HepG2 (cell line): ENCODE results near the gene H2AZ2. TPM values are rescaled to one million over a fixed set of nuclear protein-coding genes. Genes with fewer than 3 reads are reported as not detected.
A peak's percentile ranks its signal among the peaks of the same experiment; 100 is the strongest.

Source experiments
- ATAC-seq: fragments of 200-7000 bp; cut with Tn5 transposase; 3 replicates; pipeline ENCODE4 v1.9.1; 2020; ENCODE audit warnings: mild to moderate bottlenecking, moderate library complexity
- BruUV-seq: library from RNA; stranded (reverse); fragments of 400-500 nt; replicated peaks from 2 replicates; lab custom pipeline; 2021; lab: Mats Ljungman, UMichigan
- CTCF ChIA-PET: fragments of 300-600 bp; formaldehyde crosslinking; extraction: SDS; loops from one replicate; lab custom pipeline; 2021; ENCODE audit warnings: low total read pairs, inconsistent platforms, low intra/inter-chr PET ratio; lab: Yijun Ruan, JAX
- POLR2A ChIA-PET: fragments of 350-600 bp; sonication (Branson Sonifier 250); formaldehyde crosslinking; loops from one replicate; lab custom pipeline; 2020; ENCODE audit warnings: antibody characterized with exemption, inconsistent platforms; lab: Yijun Ruan, JAX
- DNase-seq: peaks from one replicate; pipeline ENCODE4 v3.0.0-alpha.2; 2015; ENCODE audit warnings: low spot score
- FAIRE-seq: peaks from 3 replicates; lab custom pipeline; 2011; peaks lifted over from hg19 to GRCh38; lab: Jason Lieb, UNC
- H2AFZ ChIP-seq: one replicate; pipeline ENCODE4 v1.6.1; 2011; ENCODE audit warnings: low read length, inconsistent platforms
- H3K27ac ChIP-seq: fragments of 300-600 bp; 3 replicates; pipeline ENCODE4 v1.8.0; 2011; ENCODE audit warnings: mixed run types, mild to moderate bottlenecking, mixed read lengths, low read length, inconsistent platforms; ENCODE audit not compliant: insufficient read depth; ENCODE audit errors: extremely low read length
- H3K27me3 ChIP-seq, 2 experiments: fragments of 200-600 bp in 1 of 2; 2 replicates in 1 of 2; 3 replicates in 1 of 2; pipeline versions ENCODE4 v1.6.0 to v1.8.0; 2011; ENCODE audit warnings: low read length in 2 of 2, mild to moderate bottlenecking in 2 of 2, moderate library complexity in 2 of 2, inconsistent platforms in 1 of 2; ENCODE audit not compliant: insufficient read depth in 2 of 2, control insufficient read depth in 1 of 2
- H3K36me3 ChIP-seq, 2 experiments: fragments of 200-600 bp in 1 of 2; replicated peaks in 1 of 2; 2 replicates in 1 of 2; 3 replicates in 1 of 2; pipeline versions ENCODE4 v1.5.1 to v1.8.0; 2011; ENCODE audit warnings: low read length in 2 of 2, inconsistent platforms in 1 of 2; ENCODE audit not compliant: insufficient read depth in 2 of 2, control insufficient read depth in 1 of 2
- H3K4me1 ChIP-seq: 2 replicates; pipeline ENCODE4 v1.5.1; 2012; ENCODE audit warnings: low read length, inconsistent platforms; ENCODE audit not compliant: insufficient read depth
- H3K4me2 ChIP-seq: 2 replicates; pipeline ENCODE4 v1.6.0; 2011; ENCODE audit warnings: low read depth, low read length, inconsistent platforms
- H3K4me3 ChIP-seq, 3 experiments: fragments of 200-600 bp in 1 of 3; sonication (generic), shearing (Covaris generic) in 1 of 3; replicated peaks in 1 of 3; 2 replicates each; pipeline ENCODE4 v1.5.1; 2011 to 2016; ENCODE audit warnings: low read length in 3 of 3, inconsistent platforms in 2 of 3, low read depth in 2 of 3, mild to moderate bottlenecking in 2 of 3, control low read depth in 1 of 3, mixed read lengths in 1 of 3; ENCODE audit not compliant: insufficient read depth in 1 of 3
- H3K79me2 ChIP-seq: one replicate; pipeline ENCODE4 v1.6.1; 2011; ENCODE audit warnings: low read length, inconsistent platforms; ENCODE audit not compliant: insufficient read depth
- H3K9ac ChIP-seq: 2 replicates; pipeline ENCODE4 v1.6.0; 2011; ENCODE audit warnings: mild to moderate bottlenecking, low read depth, low read length, inconsistent platforms; ENCODE audit not compliant: insufficient read depth
- H3K9me3 ChIP-seq: 2 replicates; pipeline ENCODE4 v1.5.1; 2012; ENCODE audit warnings: mild to moderate bottlenecking, low read length
- H4K20me1 ChIP-seq: 2 replicates; pipeline ENCODE4 v1.6.0; 2011; ENCODE audit warnings: inconsistent platforms, mild to moderate bottlenecking, low read length, moderate library complexity; ENCODE audit not compliant: insufficient read depth
- ARNTL ChIP-seq: sonication (generic); formaldehyde crosslinking; IDR thresholded peaks from 2 replicates; pipeline ENCODE4 v1.4.0; 2020; ENCODE audit warnings: mild to moderate bottlenecking, missing genetic modification reagents
- CBX5 ChIP-seq: sonication (generic); formaldehyde crosslinking; IDR thresholded peaks from 2 replicates; pipeline ENCODE4 v1.4.0; 2020; ENCODE audit warnings: missing genetic modification reagents, borderline replicate concordance
- CTCF ChIP-seq: sonication (generic); formaldehyde crosslinking; IDR thresholded peaks from 2 replicates; pipeline ENCODE4 v1.5.0; 2020; ENCODE audit warnings: mild to moderate bottlenecking, missing genetic modification reagents, moderate library complexity
- ELF3 ChIP-seq: IDR thresholded peaks from 2 replicates; pipeline ENCODE4 v1.6.1; 2016; ENCODE audit warnings: missing genetic modification reagents, missing compliant biosample characterization
- GLMP ChIP-seq: sonication (generic); formaldehyde crosslinking; IDR thresholded peaks from 2 replicates; pipeline ENCODE4 v1.9.0; 2021; ENCODE audit warnings: missing genetic modification reagents, mild to moderate bottlenecking, borderline replicate concordance
- MBD4 ChIP-seq: IDR thresholded peaks from 2 replicates; pipeline ENCODE4 v1.6.1; 2012; ENCODE audit warnings: low read length, inconsistent platforms, borderline replicate concordance
- POLR2AphosphoS5 ChIP-seq: IDR thresholded peaks from 2 replicates; pipeline ENCODE4 v1.6.1; 2012; ENCODE audit warnings: low read depth, low read length
- STAG1 ChIP-seq: sonication (generic); formaldehyde crosslinking; IDR thresholded peaks from 2 replicates; pipeline ENCODE4 v1.4.0; 2020; ENCODE audit warnings: missing genetic modification reagents
- THYN1 ChIP-seq: sonication (generic); formaldehyde crosslinking; IDR thresholded peaks from 2 replicates; pipeline ENCODE4 v1.8.1; 2023; ENCODE audit warnings: low read depth, mild to moderate bottlenecking, moderate library complexity, missing genetic modification reagents, borderline replicate concordance
- ZNF580 ChIP-seq: IDR thresholded peaks from 2 replicates; pipeline ENCODE4 v1.6.1; 2016; ENCODE audit warnings: low read depth, borderline replicate concordance
- ZNF879 ChIP-seq: sonication (generic); formaldehyde crosslinking; IDR thresholded peaks from 2 replicates; pipeline ENCODE4 v1.8.1; 2023; ENCODE audit warnings: missing genetic modification reagents
- WGBS: methylation state at CpG from one replicate; pipeline ENCODE4 v1.1.6; 2017; ENCODE audit warnings: low lambda C conversion rate; 5-methylcytosine and 5-hydroxymethylcytosine counted together
- in situ Hi-C: cut with HindIII; loops from 2 replicates; pipeline ENCODE4 v1.10.0; 2017; ENCODE audit warnings: low pct_unique_long_range_greater_than_20kb; ENCODE audit not compliant: extremely low pct_ligation_motif_present
- intact Hi-C: fragments of 100-400 bp; cut with micrococcal nuclease; formaldehyde crosslinking; loops from one replicate; pipeline ENCODE4 v1.10.0; 2022; ENCODE audit not compliant: unreplicated experiment
- polyA plus RNA-seq, 8 experiments: library from polyadenylated mRNA; depleted of rRNA in 3 of 8; stranded (reverse) in 7 of 8; unstranded in 1 of 8; fragments of >200 nt; fragmentation: Illumina TruSeq in 4 of 8; extraction: Trizol in 4 of 8; gene quantifications; 2 replicates each; pipeline versions ENCODE4 v1.2.1 to v1.2.3, GENCODE V29; 2011 to 2016; ENCODE audit warnings: low read depth in 4 of 8, missing spikeins in 1 of 8, mixed read lengths in 1 of 8; ENCODE audit not compliant: insufficient read depth in 1 of 8
- total RNA-seq, 5 experiments: library from RNA; depleted of rRNA; stranded (reverse); fragments of >200 nt; fragmentation: Illumina TruSeq; extraction: Trizol; gene quantifications; 2 replicates each; pipeline ENCODE4 v1.2.3, GENCODE V29; 2016; ENCODE audit warnings: low read depth in 1 of 5

H2AZ2 gene
- total and polyA plus RNA-seq, 2 of the 13 experiments (the other 11 are each of a cell fraction or from before 2014, with no cell fraction given): 121 to 223 TPM

GRCh38 chr7:44798649-44799305, 49.1 kb downstream of the H2AZ2 start:
- H2AFZ ChIP-seq: no peak overlapping the region
- BruUV-seq: no TSS peak
- TF ChIP-seq POLR2AphosphoS5 (peak; percentile 42; the same call in 1 of the 2 replicates), ARNTL (CRISPR knock-in tag) (no peak), MBD4 (0 out of 2 replicates have a peak, but pooled peaks have one; percentile 54)
- TF ChIP-seq, all 625 proteins: peak for 2
- H3K4me3 ChIP-seq: peak overlapping the region; percentile 80 to 86 (median 85); a peak in 5 of 6 replicates
- peak overlapping the region; percentile 98 for H3K4me2 ChIP-seq
- peak overlapping the region; percentile 6 for H3K27ac ChIP-seq
- in situ Hi-C loops: no loop called here
- peaks cover 10 to 45% of the 10 kb centered on the region in 2 experiments for H3K36me3 ChIP-seq
- ChIA-PET CTCF (no interaction called here), POLR2A (interaction anchor here (1.1 to 2.4 kb wide), 5 partner anchors 12 to 224 kb away, joined by 3 to 20 read pairs (median 5); partner anchors contain the start of genes DDX56 and H2AZ2)
- peaks cover 36% of the 10 kb centered on the region for H3K4me1 ChIP-seq
- peak overlapping the region; percentile 91 for H3K9ac ChIP-seq
- ATAC-seq (no peak), FAIRE-seq (no peak), DNase-seq (no peak)
- peaks cover 34% of the 10 kb centered on the region for H3K79me2 ChIP-seq
- WGBS: 24% methylated on average over 2 of the region's 2 CpGs
- H3K27me3 ChIP-seq: no peaks in the 10 kb centered on the region; a peak in 1 of 5 replicates
- H4K20me1 ChIP-seq: peaks cover 49% of the 10 kb centered on the region
- intact Hi-C loops: loop anchor here (5.0 to 10.0 kb wide), 2 partner anchors 211 to 1766 kb away; no protein-coding TSS in a partner anchor
- H3K9me3 ChIP-seq: no peaks in the 10 kb centered on the region

- Histone ChIP-seq H3K4me3 (peak overlapping the region; percentile 80 to 86 (median 85)), H4K20me1 (peaks cover 47% of the 10 kb centered on the region), H2AFZ (no peak overlapping the region), H3K79me2 (peaks cover 34% of the 10 kb centered on the region), H3K4me2 (peak overlapping the region; percentile 98), H3K9me3 (no peaks in the 10 kb centered on the region), H3K4me1 (peaks cover 37% of the 10 kb centered on the region), H3K36me3 (peaks cover 10 to 39% of the 10 kb centered on the region in 2 experiments), H3K27me3 (no peaks in the 10 kb centered on the region; a peak in 1 of 5 replicates), H3K27ac (peak overlapping the region; percentile 96), H3K9ac (peak overlapping the region; percentile 91)
- ATAC-seq (peak; percentile 68), DNase-seq (peak; percentile 79), FAIRE-seq (peak; percentile 65)
- in situ Hi-C loops (no loop called here), intact Hi-C loops (loop anchor here (1.0 to 10.0 kb wide), 4 partner anchors 14 to 1767 kb away; partner anchors contain the start of gene H2AZ2)
- TSS peak; percentile 61 for BruUV-seq
- ChIA-PET CTCF (interaction anchor here (1.3 kb wide), 1 partner anchor 50 kb away, joined by 7 read pairs; the partner anchor contains the start of gene H2AZ2), POLR2A (interaction anchor here (1.2 to 2.4 kb wide), 4 partner anchors 13 to 68 kb away, joined by 3 to 20 read pairs (median 6); partner anchors contain the start of gene H2AZ2)
- under 1% methylated on average over 23 of the region's 26 CpGs for WGBS
- TF ChIP-seq CBX5 (CRISPR knock-in tag) (peak; percentile 46; the same call in 1 of the 2 replicates), ELF3 (CRISPR knock-in tag) (peak; percentile 57), ZNF879 (CRISPR knock-in tag) (peak; percentile 76), STAG1 (CRISPR knock-in tag) (peak; percentile 41), CTCF (CRISPR knock-in tag) (peak; percentile 83), GLMP (CRISPR knock-in tag) (no peak), THYN1 (CRISPR knock-in tag) (0 out of 2 replicates have a peak, but pooled peaks have one; percentile 9), ZNF580 (CRISPR knock-in tag) (0 out of 2 replicates have a peak, but pooled peaks have one; percentile 41)
Measured at GRCh38 chr7:44797329-44798258, 50.3 kb downstream of the H2AZ2 start.
